Liver (tissue), 3 donors: ENCODE results near the gene OR4D9.

Experiments used
- CTCF ChIP-seq: fragments of 150-350 bp; IDR thresholded peaks from 2 replicates; pipeline ENCODE4 v1.5.1; 2017; ENCODE audit warnings: improper control_type of control experiment, low read depth, low read length; ENCODE audit not compliant: missing input control
- FOXA1 ChIP-seq: IDR thresholded peaks from 2 replicates; pipeline ENCODE4 v1.6.1; 2016; ENCODE audit warnings: antibody characterized with exemption
- RAD21 ChIP-seq, 2 donors: IDR thresholded peaks; 2 replicates each; pipeline ENCODE4 v1.6.1; 2016; ENCODE audit warnings: antibody characterized with exemption in 2 of 2, mild to moderate bottlenecking in 2 of 2
- ZBTB33 ChIP-seq: IDR thresholded peaks from 2 replicates; pipeline ENCODE4 v1.6.1; 2016; ENCODE audit warnings: antibody characterized with exemption
- donor health status: healthy.
- donor health status: healthy.

- no peak for TF ChIP-seq CTCF
- TF ChIP-seq ZBTB33, result no peak
- no peak for TF ChIP-seq RAD21 (IDR thresholded peaks at IDR 0.05)
- no peak for TF ChIP-seq FOXA1
Measured at GRCh38 chr11:59555601-59556114, 44.3 kb downstream of the OR4D9 start.
